Ishikawa (cell line): ENCODE results near the gene CNNM4.

Experiments
- CEBPB ChIP-seq: IDR thresholded peaks from 2 replicates; pipeline ENCODE4 v1.6.1; 2012
- FOXM1 ChIP-seq: IDR thresholded peaks from 2 replicates; pipeline ENCODE4 v1.6.1; 2012; ENCODE audit warnings: low read depth, borderline replicate concordance
- RAD21 ChIP-seq: IDR thresholded peaks from 2 replicates; pipeline ENCODE4 v1.6.1; 2012; ENCODE audit warnings: low read depth
- ZBTB7A ChIP-seq: IDR thresholded peaks from 2 replicates; pipeline ENCODE4 v1.6.1; 2012; ENCODE audit warnings: low read depth
- TF ChIP-seq, protein P1 (sequence below): IDR thresholded peaks from 2 replicates; pipeline ENCODE4 v1.6.1; 2012

- TF ChIP-seq, protein P1, sequence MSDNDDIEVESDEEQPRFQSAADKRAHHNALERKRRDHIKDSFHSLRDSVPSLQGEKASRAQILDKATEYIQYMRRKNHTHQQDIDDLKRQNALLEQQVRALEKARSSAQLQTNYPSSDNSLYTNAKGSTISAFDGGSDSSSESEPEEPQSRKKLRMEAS = no peak
- no peak for TF ChIP-seq RAD21
- TF ChIP-seq CEBPB = no peak
- no peak for TF ChIP-seq ZBTB7A
- no peak for TF ChIP-seq FOXM1
Measured at GRCh38 chr2:96775160-96775559, 14.5 kb downstream of the CNNM4 start.
